Measurements from ENCODE around the gene CRMP1. TPM values are rescaled to one million over a fixed set of nuclear protein-coding genes. Genes with fewer than 3 reads are reported as not detected.

Gene CRMP1
- total RNA-seq, 1 donor from 2014 or later = 1.4 TPM

- DNase-seq = no peak
- H3K4me1 ChIP-seq = no peaks in the 10 kb centered on the region
- H3K36me3 ChIP-seq = no peaks in the 10 kb centered on the region
- peaks cover 95% of the 10 kb centered on the region for H3K27me3 ChIP-seq (ENCODE audit: low read depth)
- intact Hi-C loops (cut with micrococcal nuclease) = no loop called here
- H3K9me3 ChIP-seq (replicated peaks) = no peaks in the 10 kb centered on the region
- H3K27ac ChIP-seq (replicated peaks) = no peak overlapping the region
- no peak for TF ChIP-seq CTCF (IDR thresholded peaks at IDR 0.05; ENCODE audit: borderline replicate concordance)
- no peak overlapping the region for H3K4me3 ChIP-seq
Measured at GRCh38 chr4:5928274-5928673, 35.4 kb upstream of the CRMP1 start.

- H3K9me3 ChIP-seq (replicated peaks) = no peaks in the 10 kb centered on the region
- intact Hi-C loops (cut with micrococcal nuclease) = no loop called here
- H3K27me3 ChIP-seq (ENCODE audit: low read depth) = peaks cover 95% of the 10 kb centered on the region
- no peak for DNase-seq
- no peak for TF ChIP-seq CTCF (IDR thresholded peaks at IDR 0.05; ENCODE audit: borderline replicate concordance)
- no peak overlapping the region for H3K4me3 ChIP-seq
- H3K27ac ChIP-seq (replicated peaks) = no peak overlapping the region
- no peaks in the 10 kb centered on the region for H3K4me1 ChIP-seq
- no peaks in the 10 kb centered on the region for H3K36me3 ChIP-seq
Measured at GRCh38 chr4:5927747-5928146, 34.9 kb upstream of the CRMP1 start.

GRCh38 chr4:5927116-5927515, 34.2 kb upstream of the CRMP1 start:
- TF ChIP-seq CTCF (IDR thresholded peaks at IDR 0.05; ENCODE audit: borderline replicate concordance) = no peak
- no peak for DNase-seq
- no peaks in the 10 kb centered on the region for H3K36me3 ChIP-seq
- no peaks in the 10 kb centered on the region for H3K4me1 ChIP-seq
- H3K4me3 ChIP-seq = no peak overlapping the region
- no peaks in the 10 kb centered on the region for H3K9me3 ChIP-seq (replicated peaks)
- no peak overlapping the region for H3K27ac ChIP-seq (replicated peaks)
- intact Hi-C loops (cut with micrococcal nuclease) = no loop called here
- H3K27me3 ChIP-seq (ENCODE audit: low read depth) = peaks cover 95% of the 10 kb centered on the region

- no peak overlapping the region for H3K27ac ChIP-seq (replicated peaks)
- no peak for DNase-seq
- intact Hi-C loops (cut with micrococcal nuclease) = no loop called here
- H3K4me3 ChIP-seq = no peak overlapping the region
- H3K27me3 ChIP-seq (ENCODE audit: low read depth) = peaks cover 95% of the 10 kb centered on the region
- no peaks in the 10 kb centered on the region for H3K4me1 ChIP-seq
- no peaks in the 10 kb centered on the region for H3K9me3 ChIP-seq (replicated peaks)
- no peak for TF ChIP-seq CTCF (IDR thresholded peaks at IDR 0.05; ENCODE audit: borderline replicate concordance)
- H3K36me3 ChIP-seq = no peaks in the 10 kb centered on the region
Measured at GRCh38 chr4:5926598-5926997, 33.7 kb upstream of the CRMP1 start.

- H3K4me3 ChIP-seq = no peak overlapping the region
- no peak for DNase-seq
- H3K36me3 ChIP-seq = no peaks in the 10 kb centered on the region
- intact Hi-C loops (cut with micrococcal nuclease) = no loop called here
- H3K27me3 ChIP-seq (ENCODE audit: low read depth) = peaks cover 96% of the 10 kb centered on the region
- no peaks in the 10 kb centered on the region for H3K4me1 ChIP-seq
- no peak for TF ChIP-seq CTCF (IDR thresholded peaks at IDR 0.05; ENCODE audit: borderline replicate concordance)
- no peak overlapping the region for H3K27ac ChIP-seq (replicated peaks)
- H3K9me3 ChIP-seq (replicated peaks) = no peaks in the 10 kb centered on the region
Measured at GRCh38 chr4:5925419-5926200, 32.7 kb upstream of the CRMP1 start.
